ENCODE results near the gene CST1. TPM values are rescaled to one million over a fixed set of nuclear protein-coding genes. Genes with fewer than 3 reads are reported as not detected.
"Not testable (repeated sequence)": the region's sequence is repeated elsewhere in the genome, so short reads cannot be mapped to it uniquely, and the experiment has no call there.

CST1 gene, protein sequence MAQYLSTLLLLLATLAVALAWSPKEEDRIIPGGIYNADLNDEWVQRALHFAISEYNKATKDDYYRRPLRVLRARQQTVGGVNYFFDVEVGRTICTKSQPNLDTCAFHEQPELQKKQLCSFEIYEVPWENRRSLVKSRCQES
- total RNA-seq, result not detected in 2 replicates

DNA sequence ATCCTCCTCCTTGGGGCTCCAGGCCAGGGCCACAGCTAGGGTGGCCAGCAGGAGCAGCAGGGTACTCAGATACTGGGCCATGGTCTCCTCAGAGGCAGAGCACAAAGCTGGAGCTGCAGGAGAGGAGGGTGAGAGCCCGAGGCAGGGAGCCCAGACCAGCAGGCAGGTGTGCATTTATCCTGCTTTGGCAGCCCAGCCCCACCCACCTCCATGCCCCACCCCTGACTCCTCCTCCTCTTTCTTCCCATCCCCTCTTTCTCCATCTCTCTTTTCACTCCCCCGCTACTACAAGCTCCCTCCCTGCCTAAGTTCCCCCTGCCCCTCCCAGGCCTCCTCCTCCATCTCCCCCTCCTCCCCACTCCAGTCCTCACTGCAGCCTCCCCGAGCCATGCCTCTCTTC is at the start of gene CST1:
Gene CST1, minus strand, starts transcription at position 150 of the 400 bp plus-strand sequence. Its CDS starts 69 bp downstream, at position 81.
- not testable (repeated sequence) for H3K4me2 ChIP-seq (ENCODE audit: insufficient read depth, low read length); H3K36me3 ChIP-seq (ENCODE audit: insufficient read depth, low read length); DNase-seq (ENCODE audit: insufficient read length, low spot score, missing footprints); H3K27me3 ChIP-seq (ENCODE audit: insufficient read depth, low read length); H4K20me1 ChIP-seq (ENCODE audit: insufficient read depth, low read length); H3K9me3 ChIP-seq (ENCODE audit: low read depth, low read length); H3K4me3 ChIP-seq (ENCODE audit: insufficient read depth, low read length); H3K27ac ChIP-seq (ENCODE audit: low read depth, low read length); H2AFZ ChIP-seq (ENCODE audit: low read length); H3K79me2 ChIP-seq (ENCODE audit: insufficient read depth, low read length)
- H3K4me1 ChIP-seq (ENCODE audit: insufficient read depth, low read length), result peaks cover 13% of the 10 kb centered on the region

DNA sequence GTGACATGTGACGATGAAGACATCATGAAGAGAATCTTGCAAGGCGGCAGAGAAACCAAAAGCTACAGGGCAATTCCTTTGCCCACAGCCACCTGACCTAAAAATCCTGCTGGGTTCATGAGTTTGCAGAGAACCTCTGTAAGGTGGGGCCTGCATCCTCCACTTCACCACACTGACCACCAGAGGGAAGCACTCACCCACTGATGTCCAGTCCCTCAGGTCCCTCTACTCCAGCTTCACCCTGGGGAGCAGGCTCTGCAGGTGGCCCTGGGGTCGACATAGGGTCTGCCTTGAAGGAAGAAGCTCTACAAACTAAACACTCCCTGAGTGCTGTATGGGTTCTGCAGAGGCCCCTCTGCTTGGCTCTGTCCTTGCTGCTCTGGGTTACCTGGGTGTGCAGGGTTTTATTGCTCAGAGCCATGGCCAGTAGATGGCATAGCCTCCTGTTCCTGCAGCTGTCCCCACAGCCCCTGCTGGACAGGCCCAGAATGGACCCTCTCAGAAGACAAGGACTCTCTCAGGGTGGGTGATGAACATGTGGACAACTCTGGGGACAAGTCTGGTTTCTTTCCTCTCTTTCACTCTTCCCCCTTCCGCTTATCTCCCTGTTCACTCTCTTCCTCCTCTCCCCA is 48.6 kb upstream of the CST1 start:
- not testable (repeated sequence) for H4K20me1 ChIP-seq (ENCODE audit: insufficient read depth, low read length); H3K36me3 ChIP-seq (ENCODE audit: insufficient read depth, low read length); DNase-seq (ENCODE audit: insufficient read length, low spot score, missing footprints); H3K27ac ChIP-seq (ENCODE audit: low read depth, low read length); H3K79me2 ChIP-seq (ENCODE audit: insufficient read depth, low read length); H3K9me3 ChIP-seq (ENCODE audit: low read depth, low read length); H3K4me3 ChIP-seq (ENCODE audit: insufficient read depth, low read length); H3K4me2 ChIP-seq (ENCODE audit: insufficient read depth, low read length); H3K27me3 ChIP-seq (ENCODE audit: insufficient read depth, low read length); H3K4me1 ChIP-seq (ENCODE audit: insufficient read depth, low read length); H2AFZ ChIP-seq (ENCODE audit: low read length)
- TF ChIP-seq, protein P1, sequence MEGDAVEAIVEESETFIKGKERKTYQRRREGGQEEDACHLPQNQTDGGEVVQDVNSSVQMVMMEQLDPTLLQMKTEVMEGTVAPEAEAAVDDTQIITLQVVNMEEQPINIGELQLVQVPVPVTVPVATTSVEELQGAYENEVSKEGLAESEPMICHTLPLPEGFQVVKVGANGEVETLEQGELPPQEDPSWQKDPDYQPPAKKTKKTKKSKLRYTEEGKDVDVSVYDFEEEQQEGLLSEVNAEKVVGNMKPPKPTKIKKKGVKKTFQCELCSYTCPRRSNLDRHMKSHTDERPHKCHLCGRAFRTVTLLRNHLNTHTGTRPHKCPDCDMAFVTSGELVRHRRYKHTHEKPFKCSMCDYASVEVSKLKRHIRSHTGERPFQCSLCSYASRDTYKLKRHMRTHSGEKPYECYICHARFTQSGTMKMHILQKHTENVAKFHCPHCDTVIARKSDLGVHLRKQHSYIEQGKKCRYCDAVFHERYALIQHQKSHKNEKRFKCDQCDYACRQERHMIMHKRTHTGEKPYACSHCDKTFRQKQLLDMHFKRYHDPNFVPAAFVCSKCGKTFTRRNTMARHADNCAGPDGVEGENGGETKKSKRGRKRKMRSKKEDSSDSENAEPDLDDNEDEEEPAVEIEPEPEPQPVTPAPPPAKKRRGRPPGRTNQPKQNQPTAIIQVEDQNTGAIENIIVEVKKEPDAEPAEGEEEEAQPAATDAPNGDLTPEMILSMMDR (IDR thresholded peaks at IDR 0.05; ENCODE audit: extremely low read depth, low read depth, low read length), result peak; percentile 59

DNA sequence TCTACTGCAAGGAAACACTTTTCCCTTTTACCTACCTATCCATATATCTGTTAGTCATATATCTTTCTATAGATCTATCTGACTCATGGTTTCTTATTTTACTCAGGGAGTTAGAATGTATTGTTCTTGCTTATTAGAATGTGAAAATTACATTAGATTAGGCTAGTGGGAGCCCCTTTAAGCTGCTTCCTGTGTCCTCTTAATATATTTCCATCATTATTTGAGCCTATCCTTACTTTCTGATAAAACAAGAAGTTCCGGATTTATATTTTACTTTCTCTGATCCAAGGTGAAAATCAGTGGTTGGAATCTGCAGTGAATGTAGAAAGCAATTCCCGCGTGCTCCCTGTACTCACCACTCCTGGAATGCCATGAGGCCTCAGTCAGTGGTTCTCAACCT is 44.8 kb upstream of the CST1 start:
- Histone ChIP-seq H3K9me3 (ENCODE audit: low read depth, low read length) (no peaks in the 10 kb centered on the region), H3K4me3 (ENCODE audit: insufficient read depth, low read length) (no peak overlapping the region), H2AFZ (ENCODE audit: low read length) (no peak overlapping the region), H3K4me1 (ENCODE audit: insufficient read depth, low read length) (no peaks in the 10 kb centered on the region), H4K20me1 (ENCODE audit: insufficient read depth, low read length) (no peaks in the 10 kb centered on the region), H3K36me3 (ENCODE audit: insufficient read depth, low read length) (no peaks in the 10 kb centered on the region), H3K27ac (ENCODE audit: low read depth, low read length) (no peak overlapping the region), H3K4me2 (ENCODE audit: insufficient read depth, low read length) (no peak overlapping the region), H3K27me3 (ENCODE audit: insufficient read depth, low read length) (peaks cover 2% of the 10 kb centered on the region), H3K79me2 (ENCODE audit: insufficient read depth, low read length) (no peaks in the 10 kb centered on the region)
- TF ChIP-seq, protein P1 (IDR thresholded peaks at IDR 0.05; ENCODE audit: extremely low read depth, low read depth, low read length), result no peak
- DNase-seq (ENCODE audit: insufficient read length, low spot score, missing footprints), result no peak

DNA sequence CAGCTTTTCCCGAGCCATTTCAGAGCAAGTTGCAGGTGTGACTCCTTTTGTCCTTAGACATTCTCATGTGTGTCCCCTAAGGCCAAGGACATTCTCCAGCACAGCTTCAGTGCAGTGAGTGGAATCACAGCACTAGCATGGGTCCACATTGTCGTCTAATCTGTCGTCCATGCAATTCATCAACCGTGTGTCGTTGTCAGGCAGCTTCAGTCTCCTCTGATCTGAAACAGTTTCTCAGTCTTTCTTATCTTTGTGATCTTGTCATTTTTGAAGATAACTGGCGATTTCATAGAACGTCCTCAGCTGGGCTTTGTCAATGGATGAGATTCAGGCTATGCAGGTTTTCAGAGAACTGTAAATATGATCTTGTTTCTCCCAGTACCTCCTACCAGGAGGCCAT is 44.1 kb upstream of the CST1 start:
- TF ChIP-seq, protein P1 (IDR thresholded peaks at IDR 0.05; ENCODE audit: extremely low read depth, low read depth, low read length), result no peak
- H3K4me3 ChIP-seq (ENCODE audit: insufficient read depth, low read length), result no peak overlapping the region

More for the DNA sequence above, 44.1 kb upstream of the CST1 start:
- no peaks in the 10 kb centered on the region for H4K20me1 ChIP-seq (ENCODE audit: insufficient read depth, low read length)
- peaks cover 2% of the 10 kb centered on the region for H3K27me3 ChIP-seq (ENCODE audit: insufficient read depth, low read length)
- no peaks in the 10 kb centered on the region for H3K9me3 ChIP-seq (ENCODE audit: low read depth, low read length)
- H3K27ac ChIP-seq (ENCODE audit: low read depth, low read length), result no peak overlapping the region
- H3K4me2 ChIP-seq (ENCODE audit: insufficient read depth, low read length), result no peak overlapping the region
- H3K4me1 ChIP-seq (ENCODE audit: insufficient read depth, low read length), result no peaks in the 10 kb centered on the region
- no peak overlapping the region for H2AFZ ChIP-seq (ENCODE audit: low read length)
- no peak for DNase-seq (ENCODE audit: insufficient read length, low spot score, missing footprints)
- no peaks in the 10 kb centered on the region for H3K79me2 ChIP-seq (ENCODE audit: insufficient read depth, low read length)
- H3K36me3 ChIP-seq (ENCODE audit: insufficient read depth, low read length), result no peaks in the 10 kb centered on the region
